MCF 10A (cell line): Measurements from ENCODE around the gene CCNK. TPM values are rescaled to one million over a fixed set of nuclear protein-coding genes. Genes with fewer than 3 reads are reported as not detected.
A peak's percentile ranks its signal among the peaks of the same experiment; 100 is the strongest.

Source experiments
- BruUV-seq: library from RNA; stranded (reverse); fragments of 400-500 nt; replicated peaks from 2 replicates; lab custom pipeline; 2021; lab: Mats Ljungman, UMichigan
- CTCF ChIA-PET: fragments of 300-600 bp; sonication (Branson Sonifier 250); formaldehyde crosslinking; extraction: SDS; loops from one replicate; lab custom pipeline; 2021; ENCODE audit warnings: antibody characterized with exemption, inconsistent platforms; lab: Yijun Ruan, JAX
- POLR2A ChIA-PET: fragments of 300-600, 350-650 bp; sonication (Branson Sonifier 250); formaldehyde crosslinking; extraction: SDS; loops from one replicate; lab custom pipeline; 2020; ENCODE audit warnings: antibody characterized with exemption, inconsistent platforms; lab: Yijun Ruan, JAX
- DNase-seq: peaks from one replicate; pipeline ENCODE4 v3.0.0-alpha.2; 2018; ENCODE audit not compliant: unreplicated experiment
- H3K27ac Mint-ChIP-seq: one replicate; pipeline ENCODE4 v1.8.0; 2022; ENCODE audit warnings: mild to moderate bottlenecking, low read depth, mixed read lengths; ENCODE audit not compliant: unreplicated experiment
- H3K27me3 Mint-ChIP-seq: one replicate; pipeline ENCODE4 v1.8.0; 2022; ENCODE audit warnings: mixed read lengths; ENCODE audit not compliant: insufficient read depth, unreplicated experiment
- H3K36me3 Mint-ChIP-seq: one replicate; pipeline ENCODE4 v1.8.0; 2022; ENCODE audit warnings: mild to moderate bottlenecking, moderate library complexity, mixed read lengths; ENCODE audit not compliant: insufficient read depth, unreplicated experiment
- H3K4me1 Mint-ChIP-seq: one replicate; pipeline ENCODE4 v1.8.0; 2022; ENCODE audit warnings: mixed read lengths; ENCODE audit not compliant: insufficient read depth, unreplicated experiment
- H3K4me3 Mint-ChIP-seq: one replicate; pipeline ENCODE4 v1.8.0; 2022; ENCODE audit warnings: mild to moderate bottlenecking, moderate library complexity, mixed read lengths; ENCODE audit not compliant: unreplicated experiment
- H3K9me3 Mint-ChIP-seq: one replicate; pipeline ENCODE4 v1.8.0; 2022; ENCODE audit warnings: mixed read lengths; ENCODE audit not compliant: unreplicated experiment
- CTCF ChIP-seq: fragments of 200-600 bp; IDR thresholded peaks from one replicate; pipeline ENCODE4 v1.8.0; 2022; ENCODE audit warnings: antibody characterized with exemption, mild to moderate bottlenecking; ENCODE audit not compliant: unreplicated experiment
- intact Hi-C: fragments of 100-400 bp; cut with micrococcal nuclease; formaldehyde crosslinking; loops from 2 replicates; pipeline ENCODE4 v1.14.1; 2022
- total RNA-seq: library from RNA; stranded (reverse); gene quantifications from 2 replicates; pipeline ENCODE4 v1.2.3, GENCODE V29; 2022

The CCNK gene
- total RNA-seq, 1 experiment from 2014 or later: 70.4 TPM

- no TSS peak for BruUV-seq
Measured at GRCh38 chr14:99454246-99454645, 27.0 kb upstream of the CCNK start.

GRCh38 chr14:99459481-99460100 is 21.6 kb upstream of the CCNK start:
- H3K9me3 Mint-ChIP-seq: no peaks in the 10 kb centered on the region
- ChIA-PET CTCF (interaction anchor here (0.8 to 1.1 kb wide), 2 partner anchors 19 to 44 kb away, joined by 3 read pairs; no protein-coding TSS in a partner anchor), POLR2A (interaction anchor here (0.9 kb wide), 1 partner anchor 21 kb away, joined by 3 read pairs; the partner anchor contains the start of genes CCNK and SETD3)
- no peak for TF ChIP-seq CTCF
- no peak for DNase-seq
- H3K36me3 Mint-ChIP-seq: peaks cover 55% of the 10 kb centered on the region
- H3K27ac Mint-ChIP-seq: no peak overlapping the region
- intact Hi-C loops: no loop called here
- H3K4me1 Mint-ChIP-seq: peaks cover 22% of the 10 kb centered on the region
- no peaks in the 10 kb centered on the region for H3K27me3 Mint-ChIP-seq
- H3K4me3 Mint-ChIP-seq: no peak overlapping the region
- BruUV-seq: no TSS peak

More at GRCh38 chr14:99454246-99454645, 27.0 kb upstream of the CCNK start:
- H3K27ac Mint-ChIP-seq: no peak overlapping the region
- TF ChIP-seq CTCF: no peak
- H3K4me1 Mint-ChIP-seq: peaks cover 5% of the 10 kb centered on the region
- no peaks in the 10 kb centered on the region for H3K27me3 Mint-ChIP-seq
- POLR2A ChIA-PET: no interaction called here
- intact Hi-C loops: no loop called here
- H3K9me3 Mint-ChIP-seq: no peaks in the 10 kb centered on the region
- H3K36me3 Mint-ChIP-seq: peaks cover 37% of the 10 kb centered on the region
- no peak overlapping the region for H3K4me3 Mint-ChIP-seq
- CTCF ChIA-PET: no interaction called here
- peak; percentile 6 for DNase-seq

- no peak for TF ChIP-seq CTCF
- Mint-ChIP-seq H3K4me3 (no peak overlapping the region), H3K36me3 (peaks cover 59% of the 10 kb centered on the region), H3K4me1 (peaks cover 17% of the 10 kb centered on the region), H3K27ac (peak overlapping the region; percentile 67), H3K9me3 (no peaks in the 10 kb centered on the region), H3K27me3 (no peaks in the 10 kb centered on the region)
- ChIA-PET CTCF (no interaction called here), POLR2A (interaction anchor here (1.4 to 3.4 kb wide), 2 partner anchors 16 to 20 kb away, joined by 3 to 24 read pairs; partner anchors contain the start of genes CCNK and SETD3)
- BruUV-seq: no TSS peak
- DNase-seq: peak; percentile 5
- intact Hi-C loops: no loop called here
Measured at GRCh38 chr14:99460793-99461192, 20.4 kb upstream of the CCNK start.

GRCh38 chr14:99461411-99462085 is 19.7 kb upstream of the CCNK start:
- no TSS peak for BruUV-seq
- intact Hi-C loops: no loop called here
- Mint-ChIP-seq H3K4me1 (peaks cover 17% of the 10 kb centered on the region), H3K27me3 (no peaks in the 10 kb centered on the region), H3K4me3 (no peak overlapping the region), H3K27ac (peak overlapping the region; percentile 67), H3K36me3 (peaks cover 59% of the 10 kb centered on the region), H3K9me3 (no peaks in the 10 kb centered on the region)
- DNase-seq: no peak
- TF ChIP-seq CTCF: no peak
- ChIA-PET CTCF (no interaction called here), POLR2A (interaction anchor here (0.6 to 3.4 kb wide), 4 partner anchors 10 to 1636 kb away, joined by 3 to 24 read pairs (median 4); partner anchors contain the start of genes CCNK and SETD3)
